B cell (primary cell): ENCODE results near the gene ATG7. TPM values are rescaled to one million over a fixed set of nuclear protein-coding genes. Genes with fewer than 3 reads are reported as not detected.

Experiments
- ATAC-seq: fragments of 200-7000 bp; cut with Tn5 transposase; one replicate; pipeline ENCODE4 v1.10.0; 2021; ENCODE audit warnings: low read depth, mild to moderate bottlenecking, moderate number of reproducible peaks, moderate library complexity
- CTCF ChIA-PET: fragments of 350-600 bp; sonication (Branson Sonifier 250); formaldehyde crosslinking; loops from one replicate; lab custom pipeline; 2021; ENCODE audit warnings: antibody characterized with exemption, inconsistent platforms; lab: Charles Lee
- POLR2A ChIA-PET: fragments of 350-600 bp; sonication (Branson Sonifier 250); formaldehyde crosslinking; loops from one replicate; lab custom pipeline; 2021; ENCODE audit warnings: antibody characterized with exemption; lab: Charles Lee
- DNase-seq: peaks from one replicate; pipeline ENCODE4 v3.0.0; 2013
- H2AFZ ChIP-seq: 2 replicates; pipeline ENCODE4 v1.6.1; 2012; ENCODE audit warnings: mild to moderate bottlenecking, low read depth, low read length; ENCODE audit not compliant: insufficient read depth, poor library complexity, severe bottlenecking
- H3K27ac ChIP-seq, 2 donors: 1 replicate in 1 of 2; 2 replicates in 1 of 2; pipeline ENCODE4 v1.5.1; 2012 to 2013; ENCODE audit warnings: low read length in 2 of 2, mild to moderate bottlenecking in 2 of 2, moderate library complexity in 1 of 2
- H3K27me3 ChIP-seq, 4 experiments: fragments of 200-600 bp in 1 of 4; sonication (generic) in 1 of 4; replicated peaks in 1 of 4; 1 replicate in 2 of 4; 2 replicates in 2 of 4; pipeline versions ENCODE4 v1.6.1 to v1.7.0; 2013 to 2016; ENCODE audit warnings: low read length in 3 of 4, mild to moderate bottlenecking in 2 of 4, mixed read lengths in 1 of 4, moderate library complexity in 1 of 4; ENCODE audit not compliant: insufficient read depth in 4 of 4, control insufficient read depth in 3 of 4; ENCODE audit errors: control extremely low read depth in 1 of 4
- H3K36me3 ChIP-seq, 2 experiments: replicated peaks in 1 of 2; 1 replicate in 1 of 2; 2 replicates in 1 of 2; pipeline versions ENCODE4 v1.6.1 to v1.7.1; 2013; ENCODE audit warnings: low read length in 1 of 2; ENCODE audit not compliant: insufficient read depth in 2 of 2, control insufficient read depth in 1 of 2; ENCODE audit errors: control extremely low read depth in 1 of 2, extremely low read depth in 1 of 2
- H3K4me1 ChIP-seq, 2 donors: fragments of 200-600 bp in 1 of 2; sonication (generic) in 1 of 2; 1 replicate in 1 of 2; 2 replicates in 1 of 2; pipeline versions ENCODE4 v1.5.1 to v1.6.1; 2013 to 2017; ENCODE audit warnings: low read length in 2 of 2; ENCODE audit not compliant: control insufficient read depth in 2 of 2, insufficient read depth in 2 of 2
- H3K4me2 ChIP-seq: replicated peaks from 2 replicates; pipeline ENCODE3; 2012; ENCODE audit warnings: mild to moderate bottlenecking, low read depth, low read length; ENCODE audit not compliant: poor library complexity, severe bottlenecking
- H3K4me3 ChIP-seq, 5 experiments: fragments of 200-600 bp in 1 of 5; sonication (generic) in 1 of 5; 1 replicate in 3 of 5; 2 replicates in 2 of 5; pipeline versions ENCODE4 v1.5.1 to v1.7.0; 2011 to 2016; ENCODE audit warnings: low read length in 4 of 5, mild to moderate bottlenecking in 4 of 5, low read depth in 2 of 5, control low read depth in 1 of 5, moderate library complexity in 1 of 5; ENCODE audit not compliant: insufficient read depth in 1 of 5; ENCODE audit errors: control extremely low read depth in 1 of 5, extremely low read depth in 1 of 5
- H3K79me2 ChIP-seq: fragments of 200-600 bp; sonication (generic); one replicate; pipeline ENCODE4 v1.6.0; 2016; ENCODE audit warnings: low read length; ENCODE audit not compliant: control insufficient read depth, insufficient read depth
- H3K9ac ChIP-seq: fragments of 200-600 bp; sonication (generic); 2 replicates; pipeline ENCODE4 v1.6.1; 2017; ENCODE audit warnings: mild to moderate bottlenecking, low read length, moderate library complexity
- H3K9me3 ChIP-seq, 3 donors: one replicate each; pipeline versions ENCODE4 v1.6.1 to v1.7.1; 2013; ENCODE audit warnings: low read length in 2 of 3; ENCODE audit not compliant: control insufficient read depth in 2 of 3, insufficient read depth in 1 of 3; ENCODE audit errors: control extremely low read depth in 1 of 3
- H4K20me1 ChIP-seq: 2 replicates; pipeline ENCODE4 v1.6.0; 2012; ENCODE audit warnings: mild to moderate bottlenecking, low read length; ENCODE audit not compliant: insufficient read depth, control insufficient read depth, poor library complexity, severe bottlenecking
- H3K27ac Mint-ChIP-seq: one replicate; pipeline ENCODE4 v1.8.0; 2021; ENCODE audit warnings: mixed read lengths
- H3K27me3 Mint-ChIP-seq: one replicate; pipeline ENCODE4 v1.8.0; 2021; ENCODE audit warnings: mixed read lengths
- H3K4me1 Mint-ChIP-seq: one replicate; pipeline ENCODE4 v1.8.0; 2021; ENCODE audit warnings: mixed read lengths
- H3K4me3 Mint-ChIP-seq: one replicate; pipeline ENCODE4 v1.8.0; 2021; ENCODE audit warnings: mixed read lengths
- H3K9me3 Mint-ChIP-seq: one replicate; pipeline ENCODE4 v1.8.0; 2022; ENCODE audit warnings: mixed read lengths; ENCODE audit not compliant: insufficient read depth
- EZH2 ChIP-seq: IDR thresholded peaks from 2 replicates; pipeline ENCODE4 v1.6.1; 2012; ENCODE audit warnings: borderline replicate concordance, low read depth, mild to moderate bottlenecking, moderate library complexity, low read length; ENCODE audit not compliant: insufficient read depth, poor library complexity, severe bottlenecking
- WGBS: methylation state at CpG from one replicate; pipeline ENCODE4 v1.1.5; 2013; ENCODE audit warnings: missing lambda C conversion rate; ENCODE audit not compliant: insufficient coverage; 5-methylcytosine and 5-hydroxymethylcytosine counted together
- intact Hi-C: fragments of 100-400 bp; cut with micrococcal nuclease; formaldehyde crosslinking; loops from one replicate; pipeline ENCODE4 v1.10.0; 2022
- polyA plus RNA-seq: library from polyadenylated mRNA; depleted of rRNA; stranded (reverse); fragments of >200 nt; gene quantifications from 2 replicates; pipeline ENCODE4 v1.2.3, GENCODE V29; 2012
- total RNA-seq, 2 donors: library from RNA; stranded (reverse); fragments of 120-200 nt in 1 of 2; gene quantifications; 1 replicate in 1 of 2; 2 replicates in 1 of 2; pipeline versions ENCODE4 v1.2.3 to v1.2.4, GENCODE V29; 2013 to 2022
- TF ChIP-seq, protein P1 (sequence below): fragments of 200-600 bp; IDR thresholded peaks from one replicate; pipeline ENCODE4 v1.8.0; 2022; ENCODE audit warnings: antibody characterized with exemption, mild to moderate bottlenecking

ATG7 gene
- total and polyA plus RNA-seq, 2 donors (not counting 1 experiment from before 2014, with no cell fraction given), result 13.9 to 66.4 TPM

DNA sequence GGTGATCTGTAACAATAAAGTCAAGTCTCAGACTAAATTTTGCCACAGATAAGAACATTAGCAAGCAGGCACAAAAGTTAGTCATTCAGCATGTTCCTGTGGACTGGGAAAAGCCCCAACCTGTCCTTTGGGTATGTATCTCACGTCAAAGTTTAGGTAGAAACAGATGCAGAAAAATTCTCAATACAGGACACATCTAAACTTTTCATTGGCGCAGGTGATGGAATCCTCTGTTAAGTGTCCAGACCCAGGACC lies 120.6 kb downstream of the ATG7 start:
- no peaks in the 10 kb centered on the region for H3K27me3 Mint-ChIP-seq
- H3K4me3 ChIP-seq, result no peak overlapping the region
- H3K9ac ChIP-seq, result no peak overlapping the region
- DNase-seq (no peak), ATAC-seq (no peak)
- H3K36me3 ChIP-seq, result peaks cover 0 to 4% of the 10 kb centered on the region in 2 experiments
- intact Hi-C loops, result no loop called here
- no peak overlapping the region for H3K4me2 ChIP-seq
- H2AFZ ChIP-seq, result no peak overlapping the region
- CTCF ChIA-PET, result no interaction called here
- H3K9me3 Mint-ChIP-seq, result no peaks in the 10 kb centered on the region
- no peak for TF ChIP-seq EZH2
- TF ChIP-seq, protein P1, sequence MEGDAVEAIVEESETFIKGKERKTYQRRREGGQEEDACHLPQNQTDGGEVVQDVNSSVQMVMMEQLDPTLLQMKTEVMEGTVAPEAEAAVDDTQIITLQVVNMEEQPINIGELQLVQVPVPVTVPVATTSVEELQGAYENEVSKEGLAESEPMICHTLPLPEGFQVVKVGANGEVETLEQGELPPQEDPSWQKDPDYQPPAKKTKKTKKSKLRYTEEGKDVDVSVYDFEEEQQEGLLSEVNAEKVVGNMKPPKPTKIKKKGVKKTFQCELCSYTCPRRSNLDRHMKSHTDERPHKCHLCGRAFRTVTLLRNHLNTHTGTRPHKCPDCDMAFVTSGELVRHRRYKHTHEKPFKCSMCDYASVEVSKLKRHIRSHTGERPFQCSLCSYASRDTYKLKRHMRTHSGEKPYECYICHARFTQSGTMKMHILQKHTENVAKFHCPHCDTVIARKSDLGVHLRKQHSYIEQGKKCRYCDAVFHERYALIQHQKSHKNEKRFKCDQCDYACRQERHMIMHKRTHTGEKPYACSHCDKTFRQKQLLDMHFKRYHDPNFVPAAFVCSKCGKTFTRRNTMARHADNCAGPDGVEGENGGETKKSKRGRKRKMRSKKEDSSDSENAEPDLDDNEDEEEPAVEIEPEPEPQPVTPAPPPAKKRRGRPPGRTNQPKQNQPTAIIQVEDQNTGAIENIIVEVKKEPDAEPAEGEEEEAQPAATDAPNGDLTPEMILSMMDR, result no peak
- POLR2A ChIA-PET, result interaction anchor here (0.6 kb wide), 1 partner anchor 21 kb away, joined by 4 read pairs; no protein-coding TSS in a partner anchor
- no peaks in the 10 kb centered on the region for H3K9me3 ChIP-seq
- no peak overlapping the region for H3K27ac ChIP-seq
- no peak overlapping the region for H3K27ac Mint-ChIP-seq
- H3K4me1 Mint-ChIP-seq, result peaks cover 2% of the 10 kb centered on the region
- H3K4me1 ChIP-seq, result no peaks in the 10 kb centered on the region
- WGBS, result 80% methylated on average over 1 of the region's 2 CpGs
- H3K79me2 ChIP-seq, result no peaks in the 10 kb centered on the region
- H3K4me3 Mint-ChIP-seq, result no peak overlapping the region
- no peaks in the 10 kb centered on the region for H4K20me1 ChIP-seq
- H3K27me3 ChIP-seq, result no peaks in the 10 kb centered on the region

DNA sequence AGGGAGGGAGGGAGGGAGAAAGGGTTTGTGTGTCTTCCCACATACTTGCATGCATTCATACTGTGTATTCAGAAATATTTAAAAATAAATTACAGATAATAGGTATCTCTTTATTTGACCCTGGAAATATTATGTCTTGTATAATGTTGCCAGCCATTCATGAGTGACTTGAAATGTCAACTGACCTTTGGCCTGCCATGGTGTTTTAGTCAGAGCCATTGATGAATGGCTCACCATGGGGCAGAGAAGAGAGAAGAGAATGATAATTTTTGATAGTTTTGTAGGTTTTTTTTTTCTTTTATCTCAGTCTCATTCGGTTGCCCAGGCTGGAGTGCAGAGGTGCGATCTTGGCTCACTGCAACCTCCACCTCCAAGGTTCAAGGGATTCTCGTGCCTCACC lies 121.2 kb downstream of the ATG7 start:
- Histone ChIP-seq H3K36me3 (peaks cover 0 to 4% of the 10 kb centered on the region in 2 experiments), H3K9me3 (no peaks in the 10 kb centered on the region), H3K27ac (no peak overlapping the region), H3K4me1 (no peaks in the 10 kb centered on the region), H3K4me3 (no peak overlapping the region), H3K9ac (no peak overlapping the region), H3K79me2 (no peaks in the 10 kb centered on the region), H2AFZ (no peak overlapping the region), H3K4me2 (no peak overlapping the region), H4K20me1 (no peaks in the 10 kb centered on the region), H3K27me3 (no peaks in the 10 kb centered on the region)
- no peaks in the 10 kb centered on the region for H3K9me3 Mint-ChIP-seq
- TF ChIP-seq EZH2, result no peak
- TF ChIP-seq, protein P1, result no peak
- DNase-seq (no peak), ATAC-seq (no peak)
- ChIA-PET POLR2A (interaction anchor here (0.6 kb wide), 1 partner anchor 20 kb away, joined by 4 read pairs; no protein-coding TSS in a partner anchor), CTCF (no interaction called here)
- H3K4me3 Mint-ChIP-seq, result no peak overlapping the region
- intact Hi-C loops, result no loop called here
- no CpG with 5 or more reads among the region's 3 CpGs for WGBS
- no peak overlapping the region for H3K27ac Mint-ChIP-seq
- peaks cover 2% of the 10 kb centered on the region for H3K4me1 Mint-ChIP-seq
- H3K27me3 Mint-ChIP-seq, result no peaks in the 10 kb centered on the region
